Measurements from ENCODE around the gene SLC51A.

- no peak for TF ChIP-seq CTCF (IDR thresholded peaks at IDR 0.05)
- no peak for TF ChIP-seq POLR2AphosphoS5 (IDR thresholded peaks at IDR 0.05)
- TF ChIP-seq POLR2A (IDR thresholded peaks at IDR 0.05): no peak
- no peak for TF ChIP-seq EP300 (IDR thresholded peaks at IDR 0.05)
These were observed 38.4 kb upstream of the SLC51A start for GRCh38 chr3:196177967-196178366.
